SK-N-SH treated with all-trans-retinoic acid at 6 μM for 48 hours (cell line): ENCODE data around the gene CEP250.

ENCODE experiments used
- TCF4 ChIP-seq: fragments of 250-450 bp; sonication (Bioruptor Pico); IDR thresholded peaks from 2 replicates; pipeline ENCODE4 v1.8.0; 2021; ENCODE audit warnings: mild to moderate bottlenecking, moderate library complexity, borderline replicate concordance
- TSHZ2 ChIP-seq: fragments of 250-450 bp; sonication (Bioruptor Pico); IDR thresholded peaks from 2 replicates; pipeline ENCODE4 v1.5.0; 2020; ENCODE audit warnings: mild to moderate bottlenecking, moderate library complexity
- ZFP3 ChIP-seq: fragments of 250-450 bp; sonication (Bioruptor Pico); IDR thresholded peaks from 2 replicates; pipeline ENCODE4 v1.5.0; 2020; ENCODE audit warnings: mild to moderate bottlenecking, moderate library complexity
- ZFP30 ChIP-seq: fragments of 450-650 bp; formaldehyde crosslinking; IDR thresholded peaks from 2 replicates; pipeline ENCODE4 v1.5.0; 2022; ENCODE audit warnings: mild to moderate bottlenecking, moderate library complexity
- TF ChIP-seq, protein P1 (sequence below): fragments of 250-450 bp; sonication (Bioruptor Pico); IDR thresholded peaks from 2 replicates; pipeline ENCODE4 v1.8.0; 2020; ENCODE audit warnings: mild to moderate bottlenecking, moderate library complexity, borderline replicate concordance
- TF ChIP-seq, protein P2 (sequence below): fragments of 250-450 bp; sonication (Bioruptor Pico); IDR thresholded peaks from 2 replicates; pipeline ENCODE4 v1.8.0; 2021; ENCODE audit warnings: low read depth, mild to moderate bottlenecking, moderate library complexity, borderline replicate concordance
- TF ChIP-seq, protein P3 (sequence below): fragments of 250-450 bp; sonication (Bioruptor Pico); IDR thresholded peaks from 2 replicates; pipeline ENCODE4 v1.5.1; 2021; ENCODE audit warnings: mild to moderate bottlenecking, moderate library complexity

GRCh38 chr20:35515949-35516645 lies 60.7 kb downstream of the CEP250 start:
- no peak for TF ChIP-seq TCF4
- no peak for TF ChIP-seq TSHZ2 (CRISPR knock-in tag)
- TF ChIP-seq, protein P1, sequence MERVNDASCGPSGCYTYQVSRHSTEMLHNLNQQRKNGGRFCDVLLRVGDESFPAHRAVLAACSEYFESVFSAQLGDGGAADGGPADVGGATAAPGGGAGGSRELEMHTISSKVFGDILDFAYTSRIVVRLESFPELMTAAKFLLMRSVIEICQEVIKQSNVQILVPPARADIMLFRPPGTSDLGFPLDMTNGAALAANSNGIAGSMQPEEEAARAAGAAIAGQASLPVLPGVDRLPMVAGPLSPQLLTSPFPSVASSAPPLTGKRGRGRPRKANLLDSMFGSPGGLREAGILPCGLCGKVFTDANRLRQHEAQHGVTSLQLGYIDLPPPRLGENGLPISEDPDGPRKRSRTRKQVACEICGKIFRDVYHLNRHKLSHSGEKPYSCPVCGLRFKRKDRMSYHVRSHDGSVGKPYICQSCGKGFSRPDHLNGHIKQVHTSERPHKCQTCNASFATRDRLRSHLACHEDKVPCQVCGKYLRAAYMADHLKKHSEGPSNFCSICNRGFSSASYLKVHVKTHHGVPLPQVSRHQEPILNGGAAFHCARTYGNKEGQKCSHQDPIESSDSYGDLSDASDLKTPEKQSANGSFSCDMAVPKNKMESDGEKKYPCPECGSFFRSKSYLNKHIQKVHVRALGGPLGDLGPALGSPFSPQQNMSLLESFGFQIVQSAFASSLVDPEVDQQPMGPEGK (CRISPR knock-in tag), result no peak
- no peak for TF ChIP-seq ZFP3 (CRISPR knock-in tag)
- TF ChIP-seq, protein P2, sequence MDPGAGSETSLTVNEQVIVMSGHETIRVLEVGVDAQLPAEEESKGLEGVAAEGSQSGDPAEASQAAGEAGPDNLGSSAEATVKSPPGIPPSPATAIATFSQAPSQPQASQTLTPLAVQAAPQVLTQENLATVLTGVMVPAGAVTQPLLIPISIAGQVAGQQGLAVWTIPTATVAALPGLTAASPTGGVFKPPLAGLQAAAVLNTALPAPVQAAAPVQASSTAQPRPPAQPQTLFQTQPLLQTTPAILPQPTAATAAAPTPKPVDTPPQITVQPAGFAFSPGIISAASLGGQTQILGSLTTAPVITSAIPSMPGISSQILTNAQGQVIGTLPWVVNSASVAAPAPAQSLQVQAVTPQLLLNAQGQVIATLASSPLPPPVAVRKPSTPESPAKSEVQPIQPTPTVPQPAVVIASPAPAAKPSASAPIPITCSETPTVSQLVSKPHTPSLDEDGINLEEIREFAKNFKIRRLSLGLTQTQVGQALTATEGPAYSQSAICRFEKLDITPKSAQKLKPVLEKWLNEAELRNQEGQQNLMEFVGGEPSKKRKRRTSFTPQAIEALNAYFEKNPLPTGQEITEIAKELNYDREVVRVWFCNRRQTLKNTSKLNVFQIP, result no peak
- TF ChIP-seq, protein P3, sequence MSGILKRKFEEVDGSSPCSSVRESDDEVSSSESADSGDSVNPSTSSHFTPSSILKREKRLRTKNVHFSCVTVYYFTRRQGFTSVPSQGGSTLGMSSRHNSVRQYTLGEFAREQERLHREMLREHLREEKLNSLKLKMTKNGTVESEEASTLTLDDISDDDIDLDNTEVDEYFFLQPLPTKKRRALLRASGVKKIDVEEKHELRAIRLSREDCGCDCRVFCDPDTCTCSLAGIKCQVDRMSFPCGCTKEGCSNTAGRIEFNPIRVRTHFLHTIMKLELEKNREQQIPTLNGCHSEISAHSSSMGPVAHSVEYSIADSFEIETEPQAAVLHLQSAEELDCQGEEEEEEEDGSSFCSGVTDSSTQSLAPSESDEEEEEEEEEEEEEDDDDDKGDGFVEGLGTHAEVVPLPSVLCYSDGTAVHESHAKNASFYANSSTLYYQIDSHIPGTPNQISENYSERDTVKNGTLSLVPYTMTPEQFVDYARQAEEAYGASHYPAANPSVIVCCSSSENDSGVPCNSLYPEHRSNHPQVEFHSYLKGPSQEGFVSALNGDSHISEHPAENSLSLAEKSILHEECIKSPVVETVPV (CRISPR knock-in tag), result no peak
- no peak for TF ChIP-seq ZFP30 (CRISPR knock-in tag)
